Measurements from ENCODE around the gene SH3PXD2B. TPM values are rescaled to one million over a fixed set of nuclear protein-coding genes. Genes with fewer than 3 reads are reported as not detected.

Gene SH3PXD2B
- total and polyA plus RNA-seq, 2 of the 13 experiments (the other 11 are each of a cell fraction or from before 2014, with no cell fraction given), result 3.4 to 4.6 TPM

DNA sequence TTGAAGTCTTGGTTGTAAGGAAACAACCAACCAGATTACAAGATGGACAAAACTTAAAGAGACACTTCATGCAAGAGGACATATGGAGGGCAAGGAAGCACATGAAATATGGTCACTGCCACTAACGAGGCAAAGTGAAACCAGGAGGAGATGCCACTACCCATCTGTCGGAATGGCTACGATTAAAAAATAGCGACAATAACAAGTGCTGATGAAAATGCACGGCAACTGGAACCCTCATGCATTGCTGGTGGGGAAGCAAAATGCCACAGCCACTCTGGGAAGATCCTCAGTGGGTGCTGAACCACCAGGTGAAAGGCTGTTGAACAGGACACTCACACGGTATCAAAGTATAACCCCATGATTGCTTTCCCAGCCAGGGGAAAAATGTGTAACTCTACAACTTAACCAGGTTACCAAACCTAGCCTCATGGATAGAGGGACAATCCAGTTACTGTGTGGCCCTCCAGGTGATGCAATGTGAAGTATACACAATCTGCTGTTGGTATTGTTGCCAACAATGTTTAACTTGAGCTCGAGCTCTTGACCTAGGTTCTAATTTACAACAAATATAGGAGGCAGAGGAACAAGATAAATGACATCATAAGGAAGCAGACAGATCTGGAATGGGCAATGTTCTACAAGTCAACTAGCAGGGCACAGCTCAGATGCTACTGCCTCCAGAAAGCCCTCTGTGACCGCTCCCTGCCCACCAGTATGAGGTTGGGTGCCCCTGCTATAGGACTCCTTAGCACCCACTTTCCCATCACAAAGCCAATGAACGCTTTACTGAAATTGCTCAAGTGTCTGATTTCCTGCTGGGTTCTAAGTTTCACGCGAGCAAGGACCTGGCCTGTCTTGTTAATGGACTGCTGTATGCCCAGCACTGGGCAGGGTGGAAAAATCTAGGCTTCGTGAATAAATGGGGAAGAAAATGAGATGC is 25.8 kb downstream of the SH3PXD2B start (continued):
- TF ChIP-seq, protein P1, sequence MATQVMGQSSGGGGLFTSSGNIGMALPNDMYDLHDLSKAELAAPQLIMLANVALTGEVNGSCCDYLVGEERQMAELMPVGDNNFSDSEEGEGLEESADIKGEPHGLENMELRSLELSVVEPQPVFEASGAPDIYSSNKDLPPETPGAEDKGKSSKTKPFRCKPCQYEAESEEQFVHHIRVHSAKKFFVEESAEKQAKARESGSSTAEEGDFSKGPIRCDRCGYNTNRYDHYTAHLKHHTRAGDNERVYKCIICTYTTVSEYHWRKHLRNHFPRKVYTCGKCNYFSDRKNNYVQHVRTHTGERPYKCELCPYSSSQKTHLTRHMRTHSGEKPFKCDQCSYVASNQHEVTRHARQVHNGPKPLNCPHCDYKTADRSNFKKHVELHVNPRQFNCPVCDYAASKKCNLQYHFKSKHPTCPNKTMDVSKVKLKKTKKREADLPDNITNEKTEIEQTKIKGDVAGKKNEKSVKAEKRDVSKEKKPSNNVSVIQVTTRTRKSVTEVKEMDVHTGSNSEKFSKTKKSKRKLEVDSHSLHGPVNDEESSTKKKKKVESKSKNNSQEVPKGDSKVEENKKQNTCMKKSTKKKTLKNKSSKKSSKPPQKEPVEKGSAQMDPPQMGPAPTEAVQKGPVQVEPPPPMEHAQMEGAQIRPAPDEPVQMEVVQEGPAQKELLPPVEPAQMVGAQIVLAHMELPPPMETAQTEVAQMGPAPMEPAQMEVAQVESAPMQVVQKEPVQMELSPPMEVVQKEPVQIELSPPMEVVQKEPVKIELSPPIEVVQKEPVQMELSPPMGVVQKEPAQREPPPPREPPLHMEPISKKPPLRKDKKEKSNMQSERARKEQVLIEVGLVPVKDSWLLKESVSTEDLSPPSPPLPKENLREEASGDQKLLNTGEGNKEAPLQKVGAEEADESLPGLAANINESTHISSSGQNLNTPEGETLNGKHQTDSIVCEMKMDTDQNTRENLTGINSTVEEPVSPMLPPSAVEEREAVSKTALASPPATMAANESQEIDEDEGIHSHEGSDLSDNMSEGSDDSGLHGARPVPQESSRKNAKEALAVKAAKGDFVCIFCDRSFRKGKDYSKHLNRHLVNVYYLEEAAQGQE (IDR thresholded peaks at IDR 0.05; ENCODE audit: borderline replicate concordance in 1 of 2, low read depth in 1 of 2, low read length in 2 of 2), result no peak
- TF ChIP-seq ZNF432 (CRISPR knock-in tag; IDR thresholded peaks at IDR 0.05; ENCODE audit: borderline replicate concordance), result no peak
- no peak for TF ChIP-seq ZBTB7A (CRISPR knock-in tag; IDR thresholded peaks at IDR 0.05)
- TF ChIP-seq NR2F2 (IDR thresholded peaks at IDR 0.05; ENCODE audit: borderline replicate concordance, low read depth), result peak; percentile 96
- no peak for TF ChIP-seq ZNF264 (CRISPR knock-in tag; IDR thresholded peaks at IDR 0.05)
- TF ChIP-seq ZNF713 (CRISPR knock-in tag; IDR thresholded peaks at IDR 0.05), result no peak
- no peak for TF ChIP-seq SIX1 (CRISPR knock-in tag; IDR thresholded peaks at IDR 0.05; ENCODE audit: borderline replicate concordance)
- no peak for TF ChIP-seq NPAS2 (CRISPR knock-in tag; IDR thresholded peaks at IDR 0.05; ENCODE audit: borderline replicate concordance)
- TF ChIP-seq, protein P2, sequence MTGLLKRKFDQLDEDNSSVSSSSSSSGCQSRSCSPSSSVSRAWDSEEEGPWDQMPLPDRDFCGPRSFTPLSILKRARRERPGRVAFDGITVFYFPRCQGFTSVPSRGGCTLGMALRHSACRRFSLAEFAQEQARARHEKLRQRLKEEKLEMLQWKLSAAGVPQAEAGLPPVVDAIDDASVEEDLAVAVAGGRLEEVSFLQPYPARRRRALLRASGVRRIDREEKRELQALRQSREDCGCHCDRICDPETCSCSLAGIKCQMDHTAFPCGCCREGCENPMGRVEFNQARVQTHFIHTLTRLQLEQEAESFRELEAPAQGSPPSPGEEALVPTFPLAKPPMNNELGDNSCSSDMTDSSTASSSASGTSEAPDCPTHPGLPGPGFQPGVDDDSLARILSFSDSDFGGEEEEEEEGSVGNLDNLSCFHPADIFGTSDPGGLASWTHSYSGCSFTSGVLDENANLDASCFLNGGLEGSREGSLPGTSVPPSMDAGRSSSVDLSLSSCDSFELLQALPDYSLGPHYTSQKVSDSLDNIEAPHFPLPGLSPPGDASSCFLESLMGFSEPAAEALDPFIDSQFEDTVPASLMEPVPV (CRISPR knock-in tag; IDR thresholded peaks at IDR 0.05), result no peak
- TF ChIP-seq SALL1 (CRISPR knock-in tag; IDR thresholded peaks at IDR 0.05), result no peak; the same call in 1 of the 2 replicates
- peak; percentile 94 for TF ChIP-seq NR2F6 (IDR thresholded peaks at IDR 0.05)
- peak; percentile 87 for TF ChIP-seq NR2F6 (CRISPR knock-in tag; IDR thresholded peaks at IDR 0.05)
- no peak for TF ChIP-seq RNF219 (CRISPR knock-in tag; IDR thresholded peaks at IDR 0.05)
- no peak for TF ChIP-seq LRRFIP1 (CRISPR knock-in tag; conservative IDR thresholded peaks at IDR 0.05)
- no peak for TF ChIP-seq NFE2 (CRISPR knock-in tag; IDR thresholded peaks at IDR 0.05)
- no peak for TF ChIP-seq PBX3 (CRISPR knock-in tag; IDR thresholded peaks at IDR 0.05; ENCODE audit: borderline replicate concordance)
- TF ChIP-seq JUNB (CRISPR knock-in tag; IDR thresholded peaks at IDR 0.05; ENCODE audit: borderline replicate concordance), result no peak; the same call in 1 of the 2 replicates
